OCI-LY7 (cell line): Measurements from ENCODE around the gene ZNF488.

Experiments used
- CTCF ChIP-seq: fragments of 200-600 bp; sonication (generic); conservative IDR thresholded peaks from 2 replicates; pipeline ENCODE4 v1.5.1; 2014; ENCODE audit warnings: mild to moderate bottlenecking, antibody characterized with exemption, low read length, moderate library complexity, mixed read lengths
- EZH2phosphoT487 ChIP-seq: fragments of 200-600 bp; sonication (generic); IDR thresholded peaks from 2 replicates; pipeline ENCODE4 v1.6.1; 2018; ENCODE audit warnings: low read depth, borderline replicate concordance, mild to moderate bottlenecking, mixed run types, antibody characterized with exemption, low read length, moderate library complexity, mixed read lengths

- TF ChIP-seq CTCF: no peak
- TF ChIP-seq EZH2phosphoT487: no peak
These were observed 26.8 kb upstream of the ZNF488 start for GRCh38 chr10:47410862-47411261.
